Measurements from ENCODE around the gene CAPRIN1.
"Not testable (repeated sequence)": the region's sequence is repeated elsewhere in the genome, so short reads cannot be mapped to it uniquely, and the experiment has no call there.

Gene CAPRIN1

GRCh38 chr11:34052608-34053160 is 1.2 kb downstream of the CAPRIN1 start:
- peaks cover 4% of the 10 kb centered on the region for H3K9me3 Mint-ChIP-seq
- peaks cover 47% of the 10 kb centered on the region for H3K4me1 Mint-ChIP-seq
- no peaks in the 10 kb centered on the region for H3K27me3 Mint-ChIP-seq (ENCODE audit: low read depth, poor library complexity)
- peak overlapping the region; percentile 98 for H3K27ac Mint-ChIP-seq
- H3K4me3 Mint-ChIP-seq = peak overlapping the region; percentile 98
- peaks cover 44% of the 10 kb centered on the region for H3K36me3 Mint-ChIP-seq (ENCODE audit: low read depth)
- peak; percentile 20 for DNase-seq
- TF ChIP-seq CTCF (IDR thresholded peaks at IDR 0.05) = no peak

GRCh38 chr11:34053161-34053686 is 1.7 kb downstream of the CAPRIN1 start:
- H3K27ac Mint-ChIP-seq = peak overlapping the region; percentile 98
- DNase-seq = peak; percentile 66
- no peak for TF ChIP-seq CTCF (IDR thresholded peaks at IDR 0.05)
- H3K27me3 Mint-ChIP-seq (ENCODE audit: low read depth, poor library complexity) = no peaks in the 10 kb centered on the region
- peak overlapping the region; percentile 98 for H3K4me3 Mint-ChIP-seq
- peaks cover 47% of the 10 kb centered on the region for H3K36me3 Mint-ChIP-seq (ENCODE audit: low read depth)
- H3K4me1 Mint-ChIP-seq = peaks cover 47% of the 10 kb centered on the region
- H3K9me3 Mint-ChIP-seq = peaks cover 4% of the 10 kb centered on the region

- DNase-seq; H3K27ac Mint-ChIP-seq; H3K27me3 Mint-ChIP-seq (ENCODE audit: low read depth, poor library complexity); H3K9me3 Mint-ChIP-seq: not testable (repeated sequence)
- peaks cover 47% of the 10 kb centered on the region for H3K4me1 Mint-ChIP-seq
- peak overlapping the region; percentile 98 for H3K4me3 Mint-ChIP-seq
- H3K36me3 Mint-ChIP-seq (ENCODE audit: low read depth) = peaks cover 58% of the 10 kb centered on the region
Measured at GRCh38 chr11:34054351-34054750, 2.8 kb downstream of the CAPRIN1 start.

- H3K9me3 Mint-ChIP-seq = peaks cover 8% of the 10 kb centered on the region
- H3K27me3 Mint-ChIP-seq (ENCODE audit: low read depth, poor library complexity) = no peaks in the 10 kb centered on the region
- TF ChIP-seq CTCF (IDR thresholded peaks at IDR 0.05) = no peak
- peaks cover 39% of the 10 kb centered on the region for H3K4me1 Mint-ChIP-seq
- H3K4me3 Mint-ChIP-seq = peak overlapping the region; percentile 98
- no peak for DNase-seq
- peaks cover 65% of the 10 kb centered on the region for H3K36me3 Mint-ChIP-seq (ENCODE audit: low read depth)
- H3K27ac Mint-ChIP-seq = no peak overlapping the region
Measured at GRCh38 chr11:34055218-34056000, 3.9 kb downstream of the CAPRIN1 start.

- H3K27ac Mint-ChIP-seq = no peak overlapping the region
- no peak for TF ChIP-seq CTCF (IDR thresholded peaks at IDR 0.05)
- H3K4me1 Mint-ChIP-seq = peaks cover 32% of the 10 kb centered on the region
Measured at GRCh38 chr11:34056672-34057071, 5.1 kb downstream of the CAPRIN1 start.

GRCh38 chr11:34063061-34063795 is 11.7 kb downstream of the CAPRIN1 start:
- no peak overlapping the region for H3K27ac Mint-ChIP-seq
- H3K9me3 Mint-ChIP-seq = peaks cover 4% of the 10 kb centered on the region
- H3K27me3 Mint-ChIP-seq (ENCODE audit: low read depth, poor library complexity) = no peaks in the 10 kb centered on the region
- no peak overlapping the region for H3K4me3 Mint-ChIP-seq
- no peak for TF ChIP-seq CTCF (IDR thresholded peaks at IDR 0.05)
- peaks cover 83% of the 10 kb centered on the region for H3K36me3 Mint-ChIP-seq (ENCODE audit: low read depth)
- DNase-seq = no peak
- peaks cover 4% of the 10 kb centered on the region for H3K4me1 Mint-ChIP-seq

More at GRCh38 chr11:34056672-34057071, 5.1 kb downstream of the CAPRIN1 start:
- no peak for DNase-seq
- Mint-ChIP-seq H3K9me3 (peaks cover 8% of the 10 kb centered on the region), H3K27me3 (ENCODE audit: low read depth, poor library complexity) (no peaks in the 10 kb centered on the region), H3K4me3 (peak overlapping the region; percentile 45), H3K36me3 (ENCODE audit: low read depth) (peaks cover 76% of the 10 kb centered on the region)
